ENCODE results near the gene SMPD3.

GRCh38 chr16:68350813-68351350, 97.4 kb downstream of the SMPD3 start:
- TF ChIP-seq, protein P1, sequence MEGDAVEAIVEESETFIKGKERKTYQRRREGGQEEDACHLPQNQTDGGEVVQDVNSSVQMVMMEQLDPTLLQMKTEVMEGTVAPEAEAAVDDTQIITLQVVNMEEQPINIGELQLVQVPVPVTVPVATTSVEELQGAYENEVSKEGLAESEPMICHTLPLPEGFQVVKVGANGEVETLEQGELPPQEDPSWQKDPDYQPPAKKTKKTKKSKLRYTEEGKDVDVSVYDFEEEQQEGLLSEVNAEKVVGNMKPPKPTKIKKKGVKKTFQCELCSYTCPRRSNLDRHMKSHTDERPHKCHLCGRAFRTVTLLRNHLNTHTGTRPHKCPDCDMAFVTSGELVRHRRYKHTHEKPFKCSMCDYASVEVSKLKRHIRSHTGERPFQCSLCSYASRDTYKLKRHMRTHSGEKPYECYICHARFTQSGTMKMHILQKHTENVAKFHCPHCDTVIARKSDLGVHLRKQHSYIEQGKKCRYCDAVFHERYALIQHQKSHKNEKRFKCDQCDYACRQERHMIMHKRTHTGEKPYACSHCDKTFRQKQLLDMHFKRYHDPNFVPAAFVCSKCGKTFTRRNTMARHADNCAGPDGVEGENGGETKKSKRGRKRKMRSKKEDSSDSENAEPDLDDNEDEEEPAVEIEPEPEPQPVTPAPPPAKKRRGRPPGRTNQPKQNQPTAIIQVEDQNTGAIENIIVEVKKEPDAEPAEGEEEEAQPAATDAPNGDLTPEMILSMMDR (IDR thresholded peaks at IDR 0.05; ENCODE audit: low read depth, low read length), result no peak
- TF ChIP-seq EZH2phosphoT487 (IDR thresholded peaks at IDR 0.05; ENCODE audit: low read depth), result no peak
